Measurements from ENCODE around the gene ZAP70. TPM values are rescaled to one million over a fixed set of nuclear protein-coding genes. Genes with fewer than 3 reads are reported as not detected.
"Not testable (repeated sequence)": the region's sequence is repeated elsewhere in the genome, so short reads cannot be mapped to it uniquely, and the experiment has no call there.

ZAP70 gene
- total RNA-seq, 1 donor from 2014 or later: 1.1 TPM

GRCh38 chr2:97675430-97676113 is 37.8 kb upstream of the ZAP70 start:
- peak; percentile 10 for DNase-seq (ENCODE audit: extremely low spot score, unreplicated experiment)
- no peak for TF ChIP-seq CTCF (IDR thresholded peaks at IDR 0.05)
- H3K4me3 Mint-ChIP-seq (ENCODE audit: unreplicated experiment): no peak overlapping the region

GRCh38 chr2:97676620-97677019 is 36.8 kb upstream of the ZAP70 start:
- Mint-ChIP-seq H3K27ac (ENCODE audit: unreplicated experiment) (no peak overlapping the region), H3K27me3 (ENCODE audit: unreplicated experiment) (no peaks in the 10 kb centered on the region), H3K4me1 (ENCODE audit: unreplicated experiment) (peaks cover 20% of the 10 kb centered on the region), H3K9me3 (ENCODE audit: unreplicated experiment) (peaks cover 9% of the 10 kb centered on the region), H3K36me3 (ENCODE audit: unreplicated experiment) (peaks cover 2% of the 10 kb centered on the region), H3K4me3 (ENCODE audit: unreplicated experiment) (no peak overlapping the region)
- no peak for DNase-seq (ENCODE audit: extremely low spot score, unreplicated experiment)
- TF ChIP-seq CTCF (IDR thresholded peaks at IDR 0.05): no peak

More at GRCh38 chr2:97675430-97676113, 37.8 kb upstream of the ZAP70 start:
- Mint-ChIP-seq H3K27me3 (ENCODE audit: unreplicated experiment) (no peaks in the 10 kb centered on the region), H3K27ac (ENCODE audit: unreplicated experiment) (no peak overlapping the region), H3K4me1 (ENCODE audit: unreplicated experiment) (peaks cover 20% of the 10 kb centered on the region), H3K9me3 (ENCODE audit: unreplicated experiment) (peaks cover 5% of the 10 kb centered on the region), H3K36me3 (ENCODE audit: unreplicated experiment) (peaks cover 2% of the 10 kb centered on the region)

- no peak overlapping the region for H3K27ac Mint-ChIP-seq (ENCODE audit: unreplicated experiment)
Measured at GRCh38 chr2:97677480-97677879, 35.9 kb upstream of the ZAP70 start.

GRCh38 chr2:97678298-97678697 is 35.1 kb upstream of the ZAP70 start:
- Mint-ChIP-seq H3K4me3 (ENCODE audit: unreplicated experiment) (no peak overlapping the region), H3K4me1 (ENCODE audit: unreplicated experiment) (peaks cover 13% of the 10 kb centered on the region), H3K27me3 (ENCODE audit: unreplicated experiment) (no peaks in the 10 kb centered on the region), H3K27ac (ENCODE audit: unreplicated experiment) (no peak overlapping the region), H3K9me3 (ENCODE audit: unreplicated experiment) (peaks cover 9% of the 10 kb centered on the region), H3K36me3 (ENCODE audit: unreplicated experiment) (peaks cover 2% of the 10 kb centered on the region)
- no peak for DNase-seq (ENCODE audit: extremely low spot score, unreplicated experiment)
- no peak for TF ChIP-seq CTCF (IDR thresholded peaks at IDR 0.05)

More at GRCh38 chr2:97677480-97677879, 35.9 kb upstream of the ZAP70 start:
- H3K9me3 Mint-ChIP-seq (ENCODE audit: unreplicated experiment): peaks cover 9% of the 10 kb centered on the region
- H3K4me3 Mint-ChIP-seq (ENCODE audit: unreplicated experiment): no peak overlapping the region
- peaks cover 2% of the 10 kb centered on the region for H3K36me3 Mint-ChIP-seq (ENCODE audit: unreplicated experiment)
- no peak for TF ChIP-seq CTCF (IDR thresholded peaks at IDR 0.05)
- no peaks in the 10 kb centered on the region for H3K27me3 Mint-ChIP-seq (ENCODE audit: unreplicated experiment)
- peaks cover 20% of the 10 kb centered on the region for H3K4me1 Mint-ChIP-seq (ENCODE audit: unreplicated experiment)
- no peak for DNase-seq (ENCODE audit: extremely low spot score, unreplicated experiment)

- not testable (repeated sequence) for H3K9me3 Mint-ChIP-seq (ENCODE audit: unreplicated experiment); H3K4me1 Mint-ChIP-seq (ENCODE audit: unreplicated experiment); H3K27me3 Mint-ChIP-seq (ENCODE audit: unreplicated experiment); H3K27ac Mint-ChIP-seq (ENCODE audit: unreplicated experiment); H3K36me3 Mint-ChIP-seq (ENCODE audit: unreplicated experiment); H3K4me3 Mint-ChIP-seq (ENCODE audit: unreplicated experiment)
- DNase-seq (ENCODE audit: extremely low spot score, unreplicated experiment): peak; percentile 7
Measured at GRCh38 chr2:97687235-97687634, 26.1 kb upstream of the ZAP70 start.

Data from osteocyte (in vitro differentiated cells).